Activated CD4-positive, CD25-positive, alpha-beta regulatory T cell treated with anti-CD3 and anti-CD28 coated beads, Interleukin-2, amount 50 U/mL, for 16 hours (primary cell): ENCODE results near the gene CREBZF.
"Not testable (repeated sequence)": the region's sequence is repeated elsewhere in the genome, so short reads cannot be mapped to it uniquely, and the experiment has no call there.

Experiments
- DNase-seq: peaks from one replicate; pipeline ENCODE4 v3.0.0-alpha.2; 2020; ENCODE audit warnings: low read depth, low spot score

Gene CREBZF

GRCh38 chr11:85626496-85626895 lies 38.4 kb downstream of the CREBZF start:
- DNase-seq: no peak

- DNase-seq: no peak
Measured at GRCh38 chr11:85620256-85620655, 44.7 kb downstream of the CREBZF start.

- DNase-seq: no peak
Measured at GRCh38 chr11:85619499-85619898, 45.4 kb downstream of the CREBZF start.

GRCh38 chr11:85611643-85612042 lies 53.3 kb downstream of the CREBZF start:
- DNase-seq: not testable (repeated sequence)
